Ovary (tissue), 10 donors: Measurements from ENCODE around the gene GNPTAB. TPM values are rescaled to one million over a fixed set of nuclear protein-coding genes. Genes with fewer than 3 reads are reported as not detected.
A peak's percentile ranks its signal among the peaks of the same experiment; 100 is the strongest.

Experiments used
- DNase-seq, 5 donors: peaks; one replicate each; pipeline ENCODE4 v3.0.0-alpha.2; 2019 to 2020
- H3K27ac ChIP-seq, 2 donors: fragments of 200-600 bp; one replicate each; pipeline versions ENCODE4 v1.5.1 to v1.8.0; 2019 to 2022
- H3K27me3 ChIP-seq: fragments of 200-600 bp; one replicate; pipeline ENCODE4 v1.8.0; 2022
- H3K36me3 ChIP-seq: fragments of 200-600 bp; sonication (generic); one replicate; pipeline ENCODE4 v1.5.1; 2019
- H3K4me1 ChIP-seq: one replicate; pipeline ENCODE4 v1.8.1; 2013; ENCODE audit warnings: mild to moderate bottlenecking, moderate library complexity; ENCODE audit not compliant: insufficient read depth
- H3K4me3 ChIP-seq: fragments of 200-600 bp; sonication (generic); one replicate; pipeline ENCODE4 v1.5.1; 2017
- H3K9me3 ChIP-seq, 2 donors: fragments of 200-600 bp in 1 of 2; sonication (generic) in 1 of 2; one replicate each; pipeline versions ENCODE4 v1.5.1 to v1.8.1; 2013 to 2019; ENCODE audit warnings: mild to moderate bottlenecking in 1 of 2, moderate library complexity in 1 of 2
- EP300 ChIP-seq: sonication (generic); formaldehyde crosslinking; IDR thresholded peaks from one replicate; pipeline ENCODE4 v1.6.1; 2017; ENCODE audit warnings: antibody characterized with exemption
- POLR2A ChIP-seq: fragments of 450-650 bp; IDR thresholded peaks from one replicate; pipeline ENCODE4 v1.6.1; 2017; ENCODE audit warnings: antibody characterized with exemption, mild to moderate bottlenecking, moderate library complexity
- WGBS, 3 donors: extraction: QIAGEN DNeasy Blood & Tissue Kit in 1 of 3; methylation state at CpG; one replicate each; pipeline versions ENCODE4 v1.1.5 to v1.1.7; 2013 to 2017; 5-methylcytosine and 5-hydroxymethylcytosine counted together
- intact Hi-C, 4 donors: fragments of 100-400 bp; cut with DNase I; formaldehyde crosslinking; loops; one replicate each; pipeline versions ENCODE4 v1.11.0 to v1.15.1; 2022 to 2023
- long read RNA-seq, 3 donors: library from polyadenylated mRNA in 2 of 3; unstranded in 2 of 3; transcript quantifications; one replicate each; pipeline ENCODE4 v2.0.0 and lab custom pipeline, GENCODE V29; 2021 to 2026
- polyA plus RNA-seq, 2 donors: library from polyadenylated mRNA; stranded (reverse); fragments of 200-250 nt in 1 of 2; fragments of 350-450 nt in 1 of 2; fragmentation: Illumina TruSeq in 1 of 2; extraction: RNeasy Lipid Tissue Mini Kit (QIAGEN cat#74804) in 1 of 2; gene quantifications; one replicate each; pipeline ENCODE4 v1.2.3, GENCODE V29; 2013 to 2014
- total RNA-seq, 7 donors: library from RNA; depleted of rRNA in 2 of 7; stranded (reverse); fragments of >200 nt in 2 of 7; fragmentation: NEBNext Ultra II Directional in 3 of 7; extraction: Animal tissue kit (Norgen Biotek cat#: 25700) in 3 of 7; gene quantifications; one replicate each; pipeline versions ENCODE4 v1.1.0 to v1.2.4, GENCODE V29; 2016 to 2023
- TF ChIP-seq, protein P1 (sequence below), 3 donors: fragments of 450-650 bp in 2 of 3; fragments of 200-600 bp in 1 of 3; IDR thresholded peaks; one replicate each; pipeline versions ENCODE4 v1.5.1 to v1.8.0; 2016 to 2022; ENCODE audit warnings: antibody characterized with exemption in 3 of 3, mild to moderate bottlenecking in 1 of 3
- donor health status: DM: no; HTN: no; CAD: no; lungs with moderate emphysema.
- donor health status: DM: no; HTN: no; CAD: no.
- donor health status: Bipolar disorder and iron deficiency.
- donor health status: DM: yes; HTN: yes; CAD: no.
- donor health status: DM: no; HTN: no; CAD: no.
- donor health status: DM: yes; HTN: yes; CAD: no.

GNPTAB gene
- 10 to 100 TPM; 10.3 to 24.2 (median 16.6) TPM for total RNA-seq
- polyA plus RNA-seq = 10 to 100 TPM in 1 of 2 donors, 1 to 10 TPM in 1; 7.1 to 23.3 TPM
- long read RNA-seq, donor 1, partial matches to known transcripts = 1 of 3 reads
- long read RNA-seq, donor 1, other reads (novel, unspliced or antisense) = 2 of 3 reads
- long read RNA-seq, donor 2, full-length matches to known transcripts = 2 of 9 reads
- long read RNA-seq, donor 2, partial matches to known transcripts = 7 of 9 reads
- long read RNA-seq, donor 2, other reads (novel, unspliced or antisense) = 0 of 9 reads
- long read RNA-seq, donor 3, full-length matches to known transcripts = 8 of 19 reads
- long read RNA-seq, donor 3, partial matches to known transcripts = 4 of 19 reads
- long read RNA-seq, donor 3, other reads (novel, unspliced or antisense) = 7 of 19 reads

DNA sequence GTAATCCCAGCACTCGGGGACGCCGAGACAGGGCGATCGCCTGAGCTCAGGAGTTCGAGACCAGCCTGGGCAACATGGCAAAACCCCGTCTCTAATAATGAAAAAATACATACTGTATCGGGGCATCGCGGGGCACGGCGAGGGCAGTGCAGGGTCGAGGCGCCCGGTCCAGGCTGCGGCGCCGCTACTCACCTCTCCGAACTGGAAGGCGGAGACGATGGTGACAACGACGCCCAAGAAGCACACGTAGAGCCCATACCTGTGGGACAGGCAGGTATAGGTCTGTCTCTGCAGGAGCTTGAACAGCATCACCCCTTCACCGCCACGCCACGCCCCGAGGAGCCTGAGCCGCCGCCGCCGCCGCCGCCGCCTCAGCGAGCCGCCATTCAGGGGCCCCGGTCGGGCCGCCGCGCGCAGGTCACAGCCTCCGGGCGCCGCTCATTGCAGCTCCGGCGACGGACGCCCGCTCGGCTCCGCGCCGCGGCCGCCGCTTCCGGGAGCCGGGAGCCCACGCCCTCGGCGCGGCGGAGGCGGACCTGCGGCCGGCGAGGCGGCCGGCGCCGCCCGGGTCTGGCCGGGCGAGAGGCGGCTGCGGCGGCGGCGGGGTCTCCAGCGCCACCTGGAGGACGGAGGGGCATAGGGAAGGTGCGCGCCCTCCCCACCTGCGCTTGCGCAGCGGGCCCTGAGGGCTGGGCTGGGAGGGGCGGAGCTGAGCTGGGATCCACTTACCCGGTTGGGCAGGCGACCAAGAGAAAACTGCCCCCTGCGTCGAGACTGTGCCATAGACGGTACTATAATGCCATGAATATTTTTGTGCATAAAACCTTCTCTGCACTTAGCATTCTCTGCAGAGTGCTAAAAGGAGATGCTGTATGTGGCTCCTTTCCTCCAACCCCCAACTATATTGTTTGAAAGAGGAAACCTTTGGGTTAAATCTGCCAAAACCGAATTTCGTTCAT is at the start of gene GNPTAB:
Gene GNPTAB, minus strand, starts transcription at position 593 of the 959 bp plus-strand sequence. Its CDS starts 284 bp downstream, at position 309.
- no peaks in the 10 kb centered on the region for H3K36me3 ChIP-seq
- H3K4me1 ChIP-seq = peaks cover 2% of the 10 kb centered on the region
- DNase-seq = peak; percentile 87 to 95 (median 93)
- intact Hi-C loops = loop anchor here in 1 of 4 donors (10.0 kb wide), 1 partner anchor 336 kb away; no protein-coding TSS in a partner anchor
- no peaks in the 10 kb centered on the region for H3K27me3 ChIP-seq
- WGBS, 3 donors = 0 to 1% (median 0%) methylated on average over 82 to 96 of the region's 96 CpGs
- TF ChIP-seq, protein P1, sequence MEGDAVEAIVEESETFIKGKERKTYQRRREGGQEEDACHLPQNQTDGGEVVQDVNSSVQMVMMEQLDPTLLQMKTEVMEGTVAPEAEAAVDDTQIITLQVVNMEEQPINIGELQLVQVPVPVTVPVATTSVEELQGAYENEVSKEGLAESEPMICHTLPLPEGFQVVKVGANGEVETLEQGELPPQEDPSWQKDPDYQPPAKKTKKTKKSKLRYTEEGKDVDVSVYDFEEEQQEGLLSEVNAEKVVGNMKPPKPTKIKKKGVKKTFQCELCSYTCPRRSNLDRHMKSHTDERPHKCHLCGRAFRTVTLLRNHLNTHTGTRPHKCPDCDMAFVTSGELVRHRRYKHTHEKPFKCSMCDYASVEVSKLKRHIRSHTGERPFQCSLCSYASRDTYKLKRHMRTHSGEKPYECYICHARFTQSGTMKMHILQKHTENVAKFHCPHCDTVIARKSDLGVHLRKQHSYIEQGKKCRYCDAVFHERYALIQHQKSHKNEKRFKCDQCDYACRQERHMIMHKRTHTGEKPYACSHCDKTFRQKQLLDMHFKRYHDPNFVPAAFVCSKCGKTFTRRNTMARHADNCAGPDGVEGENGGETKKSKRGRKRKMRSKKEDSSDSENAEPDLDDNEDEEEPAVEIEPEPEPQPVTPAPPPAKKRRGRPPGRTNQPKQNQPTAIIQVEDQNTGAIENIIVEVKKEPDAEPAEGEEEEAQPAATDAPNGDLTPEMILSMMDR (IDR thresholded peaks at IDR 0.05) = peak; percentile 49 to 84 (median 80)
- TF ChIP-seq POLR2A = no peak
- H3K4me3 ChIP-seq = peak within 1 kb of the TSS; percentile 89
- no peaks in the 10 kb centered on the region for H3K9me3 ChIP-seq
- H3K27ac ChIP-seq = peak within 1 kb of the TSS in 1 of 2 donors; percentile 4

- 12 to 18% (median 17%) methylated on average over 7 of the region's 7 CpGs for WGBS, 3 donors
- Histone ChIP-seq H3K4me3 (peak overlapping the region; percentile 59), H3K27me3 (no peaks in the 10 kb centered on the region), H3K36me3 (no peaks in the 10 kb centered on the region), H3K9me3 (no peaks in the 10 kb centered on the region), H3K27ac (peak overlapping the region; percentile 93 to 94), H3K4me1 (peaks cover 3% of the 10 kb centered on the region)
- TF ChIP-seq, protein P1 (IDR thresholded peaks at IDR 0.05) = no peak
- TF ChIP-seq EP300 (no peak), POLR2A (no peak)
- intact Hi-C loops = no loop called here
- DNase-seq = no peak
Measured at GRCh38 chr12:101878243-101878821, 47.6 kb upstream of the GNPTAB start.

GRCh38 chr12:101877806-101878242 is 47.1 kb upstream of the GNPTAB start:
- WGBS, 3 donors = 0 to 2% (median 1%) methylated on average over 23 to 24 of the region's 24 CpGs
- Histone ChIP-seq H3K36me3 (no peaks in the 10 kb centered on the region), H3K4me1 (peaks cover 3% of the 10 kb centered on the region), H3K27ac (peak overlapping the region; percentile 93 to 94), H3K27me3 (no peaks in the 10 kb centered on the region), H3K9me3 (no peaks in the 10 kb centered on the region), H3K4me3 (peak overlapping the region; percentile 59)
- no peak for TF ChIP-seq POLR2A
- TF ChIP-seq, protein P1 (IDR thresholded peaks at IDR 0.05) = no peak
- no peak for TF ChIP-seq EP300
- peak in 2 of 5 donors; percentile 35 to 43 for DNase-seq
- intact Hi-C loops = no loop called here
